ENCODE measurements around the gene CRELD2. TPM values are rescaled to one million over a fixed set of nuclear protein-coding genes. Genes with fewer than 3 reads are reported as not detected.

The CRELD2 gene
- total RNA-seq, 2 donors from 2014 or later, result 55.1 to 70.1 TPM

GRCh38 chr22:49880281-49880680, 38.2 kb upstream of the CRELD2 start:
- no peaks in the 10 kb centered on the region for H3K9me3 ChIP-seq
- H3K27ac ChIP-seq, result no peak overlapping the region
- TF ChIP-seq CTCF (IDR thresholded peaks at IDR 0.05) (no peak), POLR2AphosphoS5 (IDR thresholded peaks at IDR 0.05) (no peak), POLR2A (IDR thresholded peaks at IDR 0.05) (no peak)
- intact Hi-C loops (cut with DNase I), result no loop called here
- no peaks in the 10 kb centered on the region for H3K27me3 ChIP-seq (replicated peaks; ENCODE audit: insufficient read depth)
- no peak for DNase-seq (ENCODE audit: low spot score)
- no peaks in the 10 kb centered on the region for H3K36me3 ChIP-seq
- WGBS, result 84% methylated on average over 20 of the region's 20 CpGs
- no peak overlapping the region for H3K4me3 ChIP-seq
- H3K4me1 ChIP-seq (replicated peaks), result no peaks in the 10 kb centered on the region

GRCh38 chr22:49881856-49882255, 36.6 kb upstream of the CRELD2 start:
- DNase-seq (ENCODE audit: low spot score), result no peak
- Histone ChIP-seq H3K9me3 (no peaks in the 10 kb centered on the region), H3K4me3 (no peak overlapping the region), H3K36me3 (no peaks in the 10 kb centered on the region), H3K27ac (no peak overlapping the region), H3K27me3 (replicated peaks; ENCODE audit: insufficient read depth) (no peaks in the 10 kb centered on the region), H3K4me1 (replicated peaks) (no peaks in the 10 kb centered on the region)
- intact Hi-C loops (cut with DNase I), result no loop called here
- TF ChIP-seq POLR2AphosphoS5 (IDR thresholded peaks at IDR 0.05) (no peak), CTCF (IDR thresholded peaks at IDR 0.05) (no peak), POLR2A (IDR thresholded peaks at IDR 0.05) (no peak)
- WGBS, result 97% methylated on average over 2 of the region's 2 CpGs

DNA sequence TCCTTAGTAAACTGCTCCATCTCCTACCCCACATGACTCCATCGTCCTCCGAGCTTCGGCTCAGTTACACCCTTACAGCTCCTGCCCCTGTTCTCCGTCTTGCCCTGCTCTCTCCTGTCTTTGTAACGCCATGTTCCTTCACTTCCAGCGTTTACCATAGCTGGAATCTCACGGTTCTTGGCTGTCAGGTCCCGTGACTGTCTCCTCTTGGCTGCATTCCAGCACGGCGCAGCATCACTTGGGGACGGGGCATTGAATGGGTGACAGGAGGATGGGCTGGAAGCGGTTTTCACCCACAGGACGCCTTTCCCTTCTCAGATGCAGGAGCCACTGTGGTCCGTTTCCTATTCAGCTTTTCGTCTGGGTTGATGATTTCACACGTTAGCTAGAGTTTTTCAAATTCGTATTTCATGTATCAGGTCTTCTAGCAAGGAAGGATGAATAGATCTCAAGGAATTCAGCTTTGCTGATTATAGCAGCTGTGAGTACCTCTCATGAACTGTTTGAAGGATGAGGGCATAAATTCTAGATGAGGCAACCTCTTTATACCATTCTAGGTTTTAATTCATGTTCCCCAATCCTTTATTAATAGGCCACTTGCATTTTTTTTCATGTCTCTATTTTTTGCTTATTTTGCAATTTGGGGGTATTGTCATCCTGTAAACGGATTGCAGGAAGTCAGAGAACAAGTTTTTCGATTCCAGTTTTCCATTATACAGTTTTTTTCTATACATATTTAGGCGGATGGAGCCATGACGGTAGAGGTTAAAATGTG, 35.7 kb upstream of the CRELD2 start:
- H3K9me3 ChIP-seq, result no peaks in the 10 kb centered on the region
- no peaks in the 10 kb centered on the region for H3K4me1 ChIP-seq (replicated peaks)
- H3K36me3 ChIP-seq, result no peaks in the 10 kb centered on the region
- H3K27ac ChIP-seq, result no peak overlapping the region
- no peaks in the 10 kb centered on the region for H3K27me3 ChIP-seq (replicated peaks; ENCODE audit: insufficient read depth)
- intact Hi-C loops (cut with DNase I), result no loop called here
- 85% methylated on average over 21 of the region's 21 CpGs for WGBS
- TF ChIP-seq CTCF (IDR thresholded peaks at IDR 0.05) (no peak), POLR2A (IDR thresholded peaks at IDR 0.05) (no peak), POLR2AphosphoS5 (IDR thresholded peaks at IDR 0.05) (no peak)
- no peak for DNase-seq (ENCODE audit: low spot score)
- H3K4me3 ChIP-seq, result no peak overlapping the region

DNA sequence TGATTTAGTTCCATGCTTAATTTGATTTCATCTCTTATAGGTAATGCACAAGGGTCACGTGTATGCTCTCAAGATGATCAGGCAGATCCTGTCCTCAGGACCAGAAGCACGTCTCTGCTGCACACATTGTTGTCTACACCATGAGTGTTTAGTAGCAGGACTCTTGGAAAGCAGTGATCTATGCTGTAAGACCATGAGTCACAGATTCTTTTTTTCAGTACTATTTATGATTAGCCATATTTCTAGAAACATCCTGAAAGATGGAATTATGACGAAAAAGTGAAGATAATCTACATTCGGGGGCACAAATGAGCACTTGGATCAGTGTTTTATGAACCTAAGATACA, 35.2 kb upstream of the CRELD2 start:
- Histone ChIP-seq H3K4me1 (replicated peaks) (no peaks in the 10 kb centered on the region), H3K4me3 (no peak overlapping the region), H3K27ac (no peak overlapping the region), H3K27me3 (replicated peaks; ENCODE audit: insufficient read depth) (no peaks in the 10 kb centered on the region), H3K36me3 (no peaks in the 10 kb centered on the region), H3K9me3 (no peaks in the 10 kb centered on the region)
- no peak for TF ChIP-seq POLR2AphosphoS5 (IDR thresholded peaks at IDR 0.05)
- TF ChIP-seq POLR2A (IDR thresholded peaks at IDR 0.05), result no peak
- TF ChIP-seq CTCF (IDR thresholded peaks at IDR 0.05), result no peak
- intact Hi-C loops (cut with DNase I), result no loop called here
- no peak for DNase-seq (ENCODE audit: low spot score)
- 93% methylated on average over 4 of the region's 4 CpGs for WGBS

DNA sequence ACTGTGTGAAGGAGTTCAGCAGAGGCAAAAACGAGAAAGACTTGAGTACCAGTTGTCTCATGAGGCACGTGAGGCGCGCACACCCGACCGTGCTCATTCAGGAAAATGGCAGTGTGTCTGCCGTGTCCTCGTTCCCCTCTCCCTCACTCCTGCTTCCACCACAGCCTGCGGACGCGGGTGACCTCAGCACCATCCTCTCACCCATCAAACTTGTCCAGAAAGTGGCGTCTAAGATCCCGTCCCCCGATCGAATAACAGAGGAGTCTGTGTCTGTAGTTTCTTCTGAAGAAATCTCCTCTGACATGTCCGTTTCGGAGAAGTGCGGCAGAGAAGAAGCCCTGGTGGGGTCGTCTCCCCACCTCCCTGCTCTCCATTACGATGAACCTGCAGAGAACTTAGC, 34.4 kb upstream of the CRELD2 start:
- Histone ChIP-seq H3K36me3 (no peaks in the 10 kb centered on the region), H3K9me3 (no peaks in the 10 kb centered on the region), H3K27ac (no peak overlapping the region), H3K27me3 (replicated peaks; ENCODE audit: insufficient read depth) (no peaks in the 10 kb centered on the region), H3K4me3 (no peak overlapping the region), H3K4me1 (replicated peaks) (no peaks in the 10 kb centered on the region)
- intact Hi-C loops (cut with DNase I), result no loop called here
- 99% methylated on average over 20 of the region's 20 CpGs for WGBS
- DNase-seq (ENCODE audit: low spot score), result no peak
- no peak for TF ChIP-seq POLR2AphosphoS5 (IDR thresholded peaks at IDR 0.05)
- no peak for TF ChIP-seq CTCF (IDR thresholded peaks at IDR 0.05)
- TF ChIP-seq POLR2A (IDR thresholded peaks at IDR 0.05), result no peak

All from prostate gland (tissue), 2 donors.